CD4-positive, alpha-beta memory T cell (primary cell): ENCODE measurements around the gene MS4A6E. TPM values are rescaled to one million over a fixed set of nuclear protein-coding genes. Genes with fewer than 3 reads are reported as not detected.

Experiments
- polyA plus RNA-seq, 2 donors: library from polyadenylated mRNA; unstranded; fragments of 300-500 nt; fragmentation: Illumina TruSeq; gene quantifications; one replicate each; pipeline ENCODE4 v1.2.3, GENCODE V29; 2021
- total RNA-seq, 2 experiments: library from RNA; stranded (reverse); gene quantifications; one replicate each; pipeline ENCODE4 v1.2.3, GENCODE V29; 2021

The MS4A6E gene
- total and polyA plus RNA-seq, 4 experiments from 2014 or later = not detected

Other genes starting within 250 kb of the MS4A6E start
- gene MS4A2, start 238.6 kb upstream of the MS4A6E start, total RNA-seq = not detected
- gene MS4A2, start 238.6 kb upstream of the MS4A6E start, polyA plus RNA-seq = not detected
- gene MS4A6A, start 144.2 kb upstream of the MS4A6E start, total RNA-seq = 1 to 10 TPM; 4.9 to 7.7 TPM
- gene MS4A6A, start 144.2 kb upstream of the MS4A6E start, polyA plus RNA-seq = 1 to 10 TPM; 2.7 to 3.3 TPM
- gene MS4A4E, start 84.1 kb upstream of the MS4A6E start, total RNA-seq = not detected
- gene MS4A4E, start 84.1 kb upstream of the MS4A6E start, polyA plus RNA-seq = not detected
- gene MS4A4A, start 46.6 kb upstream of the MS4A6E start, total RNA-seq = under 1 TPM; 0.39 to 0.99 TPM
- gene MS4A4A, start 46.6 kb upstream of the MS4A6E start, polyA plus RNA-seq = not detected
- 1 to 10 TPM in 1 of 2 experiments, under 1 TPM in 1; 0.76 to 1.6 TPM for gene MS4A7, start 51.3 kb downstream of the MS4A6E start, total RNA-seq
- gene MS4A7, start 51.3 kb downstream of the MS4A6E start, polyA plus RNA-seq = under 1 TPM in 1 of 2 donors, not detected in 1; 0.36 TPM
- gene MS4A14, start 69.2 kb downstream of the MS4A6E start, total RNA-seq = not detected
- not detected for gene MS4A14, start 69.2 kb downstream of the MS4A6E start, polyA plus RNA-seq
- gene MS4A5, start 102.3 kb downstream of the MS4A6E start, total RNA-seq = not detected
- gene MS4A5, start 102.3 kb downstream of the MS4A6E start, polyA plus RNA-seq = not detected
- 1 to 10 TPM; 4.7 to 5.7 TPM for gene MS4A1, start 128.6 kb downstream of the MS4A6E start, total RNA-seq
- gene MS4A1, start 128.6 kb downstream of the MS4A6E start, polyA plus RNA-seq = 10 to 100 TPM in 1 of 2 donors, 1 to 10 TPM in 1; 1.0 to 10.2 TPM
- not detected for gene MS4A12, start 165.5 kb downstream of the MS4A6E start, total RNA-seq
- not detected for gene MS4A12, start 165.5 kb downstream of the MS4A6E start, polyA plus RNA-seq
- gene MS4A13, start 188.1 kb downstream of the MS4A6E start, total RNA-seq = not detected
- not detected for gene MS4A13, start 188.1 kb downstream of the MS4A6E start, polyA plus RNA-seq